Measurements from ENCODE around the gene GABRG3. TPM values are rescaled to one million over a fixed set of nuclear protein-coding genes. Genes with fewer than 3 reads are reported as not detected.

Gene GABRG3
- polyA plus RNA-seq, 2 of the 4 experiments (the other 2 are of a cell fraction), result 0.08 to 0.18 TPM

DNA sequence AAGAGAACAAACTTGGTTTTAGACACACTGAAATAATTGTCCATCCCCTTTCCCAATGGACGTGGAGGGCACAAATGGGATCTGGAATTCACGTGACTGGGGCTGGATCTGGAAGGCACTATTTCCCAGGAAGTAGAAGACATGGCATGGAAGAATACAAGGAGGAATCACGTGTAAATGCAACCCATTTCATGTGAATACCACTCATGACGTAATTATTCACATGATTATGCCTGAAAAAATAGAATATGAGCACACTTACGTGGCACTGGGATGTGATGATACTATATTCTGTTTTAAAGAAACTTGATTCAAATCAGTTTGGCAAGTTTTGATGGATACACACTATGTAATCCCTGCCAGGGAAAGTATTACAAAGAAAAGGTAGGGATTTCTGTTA is 477.3 kb downstream of the GABRG3 start:
- 18% methylated on average over 5 of the region's 5 CpGs for WGBS (ENCODE audit: missing lambda C conversion rate)
- POLR2A ChIA-PET, result no interaction called here
- ATAC-seq, result no peak
- CTCF ChIA-PET, result no interaction called here
- no peak for FAIRE-seq
- no peak for TF ChIP-seq EHF (CRISPR knock-in tag; IDR thresholded peaks at IDR 0.05)
- no peak for DNase-seq (ENCODE audit: low read depth in 1 of 2, low spot score in 1 of 2)
- H3K4me2 ChIP-seq, result no peak overlapping the region
- no peak overlapping the region for H3K27ac ChIP-seq
- no peaks in the 10 kb centered on the region for H3K4me1 ChIP-seq
- no peak overlapping the region for H3K4me3 ChIP-seq
- H3K9me3 ChIP-seq, result no peaks in the 10 kb centered on the region; the same call in 2 of the 3 replicates

- TF ChIP-seq, protein P1, sequence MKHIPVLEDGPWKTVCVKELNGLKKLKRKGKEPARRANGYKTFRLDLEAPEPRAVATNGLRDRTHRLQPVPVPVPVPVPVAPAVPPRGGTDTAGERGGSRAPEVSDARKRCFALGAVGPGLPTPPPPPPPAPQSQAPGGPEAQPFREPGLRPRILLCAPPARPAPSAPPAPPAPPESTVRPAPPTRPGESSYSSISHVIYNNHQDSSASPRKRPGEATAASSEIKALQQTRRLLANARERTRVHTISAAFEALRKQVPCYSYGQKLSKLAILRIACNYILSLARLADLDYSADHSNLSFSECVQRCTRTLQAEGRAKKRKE (CRISPR knock-in tag; IDR thresholded peaks at IDR 0.05; ENCODE audit: low read depth), result no peak
- no peak for TF ChIP-seq KDM1A (IDR thresholded peaks at IDR 0.05; ENCODE audit: low read depth)
- TF ChIP-seq HOXA7 (CRISPR knock-in tag; IDR thresholded peaks at IDR 0.05), result no peak
- no peak for TF ChIP-seq SMC3 (IDR thresholded peaks at IDR 0.05)
- TF ChIP-seq CEBPB (IDR thresholded peaks at IDR 0.05), result no peak
- TF ChIP-seq PHF8 (IDR thresholded peaks at IDR 0.05; ENCODE audit: borderline replicate concordance, low read depth), result no peak
- TF ChIP-seq, protein P2, sequence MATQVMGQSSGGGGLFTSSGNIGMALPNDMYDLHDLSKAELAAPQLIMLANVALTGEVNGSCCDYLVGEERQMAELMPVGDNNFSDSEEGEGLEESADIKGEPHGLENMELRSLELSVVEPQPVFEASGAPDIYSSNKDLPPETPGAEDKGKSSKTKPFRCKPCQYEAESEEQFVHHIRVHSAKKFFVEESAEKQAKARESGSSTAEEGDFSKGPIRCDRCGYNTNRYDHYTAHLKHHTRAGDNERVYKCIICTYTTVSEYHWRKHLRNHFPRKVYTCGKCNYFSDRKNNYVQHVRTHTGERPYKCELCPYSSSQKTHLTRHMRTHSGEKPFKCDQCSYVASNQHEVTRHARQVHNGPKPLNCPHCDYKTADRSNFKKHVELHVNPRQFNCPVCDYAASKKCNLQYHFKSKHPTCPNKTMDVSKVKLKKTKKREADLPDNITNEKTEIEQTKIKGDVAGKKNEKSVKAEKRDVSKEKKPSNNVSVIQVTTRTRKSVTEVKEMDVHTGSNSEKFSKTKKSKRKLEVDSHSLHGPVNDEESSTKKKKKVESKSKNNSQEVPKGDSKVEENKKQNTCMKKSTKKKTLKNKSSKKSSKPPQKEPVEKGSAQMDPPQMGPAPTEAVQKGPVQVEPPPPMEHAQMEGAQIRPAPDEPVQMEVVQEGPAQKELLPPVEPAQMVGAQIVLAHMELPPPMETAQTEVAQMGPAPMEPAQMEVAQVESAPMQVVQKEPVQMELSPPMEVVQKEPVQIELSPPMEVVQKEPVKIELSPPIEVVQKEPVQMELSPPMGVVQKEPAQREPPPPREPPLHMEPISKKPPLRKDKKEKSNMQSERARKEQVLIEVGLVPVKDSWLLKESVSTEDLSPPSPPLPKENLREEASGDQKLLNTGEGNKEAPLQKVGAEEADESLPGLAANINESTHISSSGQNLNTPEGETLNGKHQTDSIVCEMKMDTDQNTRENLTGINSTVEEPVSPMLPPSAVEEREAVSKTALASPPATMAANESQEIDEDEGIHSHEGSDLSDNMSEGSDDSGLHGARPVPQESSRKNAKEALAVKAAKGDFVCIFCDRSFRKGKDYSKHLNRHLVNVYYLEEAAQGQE (IDR thresholded peaks at IDR 0.05), result no peak
- TF ChIP-seq ZNF302 (CRISPR knock-in tag; IDR thresholded peaks at IDR 0.05), result no peak
- TF ChIP-seq, protein P3, sequence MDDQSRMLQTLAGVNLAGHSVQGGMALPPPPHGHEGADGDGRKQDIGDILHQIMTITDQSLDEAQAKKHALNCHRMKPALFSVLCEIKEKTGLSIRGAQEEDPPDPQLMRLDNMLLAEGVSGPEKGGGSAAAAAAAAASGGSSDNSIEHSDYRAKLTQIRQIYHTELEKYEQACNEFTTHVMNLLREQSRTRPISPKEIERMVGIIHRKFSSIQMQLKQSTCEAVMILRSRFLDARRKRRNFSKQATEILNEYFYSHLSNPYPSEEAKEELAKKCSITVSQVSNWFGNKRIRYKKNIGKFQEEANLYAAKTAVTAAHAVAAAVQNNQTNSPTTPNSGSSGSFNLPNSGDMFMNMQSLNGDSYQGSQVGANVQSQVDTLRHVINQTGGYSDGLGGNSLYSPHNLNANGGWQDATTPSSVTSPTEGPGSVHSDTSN (IDR thresholded peaks at IDR 0.05), result no peak
- no peak for TF ChIP-seq ZFP36 (IDR thresholded peaks at IDR 0.05; ENCODE audit: borderline replicate concordance, partially characterized antibody)
- Histone ChIP-seq H3K9me3 (no peaks in the 10 kb centered on the region; the same call in 2 of the 3 replicates), H3K27ac (no peak overlapping the region), H3K4me1 (peaks cover 6% of the 10 kb centered on the region; the same call in 2 of the 3 replicates), H3K4me2 (no peak overlapping the region), H3K4me3 (no peak overlapping the region)
- no peak for DNase-seq (ENCODE audit: low read depth in 1 of 2, low spot score in 1 of 2)
- POLR2A ChIA-PET, result no interaction called here
- CTCF ChIA-PET, result no interaction called here
- FAIRE-seq, result no peak
- no peak for ATAC-seq
- WGBS (ENCODE audit: missing lambda C conversion rate), result 12% methylated on average over 4 of the region's 4 CpGs
These were observed 478.0 kb downstream of the GABRG3 start for GRCh38 chr15:27448986-27449385.

GRCh38 chr15:27449941-27450340 is 479.0 kb downstream of the GABRG3 start:
- H3K4me2 ChIP-seq, result no peak overlapping the region
- FAIRE-seq (no peak), ATAC-seq (no peak), DNase-seq (ENCODE audit: low read depth in 1 of 2, low spot score in 1 of 2) (no peak)
- ChIA-PET POLR2A (no interaction called here), CTCF (no interaction called here)
- 33% methylated on average over 5 of the region's 5 CpGs for WGBS (ENCODE audit: missing lambda C conversion rate)
- TF ChIP-seq GATA3 (IDR thresholded peaks at IDR 0.05; ENCODE audit: borderline replicate concordance) (no peak), RCOR1 (IDR thresholded peaks at IDR 0.05; ENCODE audit: low read depth, low read length) (no peak)
- peaks cover 14% of the 10 kb centered on the region; the same call in 2 of the 3 replicates for H3K4me1 ChIP-seq
- H3K4me3 ChIP-seq, result no peak overlapping the region
- no peaks in the 10 kb centered on the region; the same call in 2 of the 3 replicates for H3K9me3 ChIP-seq
- no peak overlapping the region for H3K27ac ChIP-seq
